ENCODE results near the gene WNK2.
"Not testable (repeated sequence)": the region's sequence is repeated elsewhere in the genome, so short reads cannot be mapped to it uniquely, and the experiment has no call there.

Gene WNK2

DNA sequence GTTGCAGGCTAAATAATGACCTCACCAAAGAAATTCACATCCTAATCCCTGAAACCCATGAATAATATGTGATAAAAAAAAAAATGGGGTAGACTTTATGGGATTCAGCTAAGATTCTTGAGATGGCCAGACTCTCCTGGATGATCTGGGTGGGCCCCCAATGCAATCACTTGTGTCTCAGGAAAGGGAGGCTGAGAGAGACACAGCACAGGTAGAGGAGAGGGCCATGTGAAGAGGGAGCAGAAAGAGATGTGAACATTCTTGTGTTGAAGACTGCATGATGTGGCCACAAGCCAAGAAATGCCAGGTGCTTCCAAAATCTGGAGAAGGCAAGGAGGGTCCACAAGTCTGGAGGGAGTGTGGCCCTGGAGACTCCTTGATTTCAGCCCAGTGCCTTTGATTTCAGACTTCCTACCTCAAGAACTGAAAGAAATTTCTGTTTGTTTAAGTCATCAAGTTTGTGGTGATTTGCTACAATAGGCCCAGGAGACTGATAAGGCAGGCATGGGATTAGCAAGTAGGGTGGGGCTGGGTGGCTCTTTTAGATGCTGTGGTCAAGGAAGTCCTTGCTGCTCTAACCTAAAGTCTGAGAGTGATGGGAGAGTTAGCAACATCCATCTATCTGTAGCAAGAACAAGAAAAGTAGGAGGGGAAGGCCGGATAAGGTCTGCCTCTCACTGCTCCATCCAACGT is 180.9 kb downstream of the WNK2 start:
- no peak overlapping the region for H3K4me3 Mint-ChIP-seq
- peaks cover 11% of the 10 kb centered on the region for H3K9me3 Mint-ChIP-seq
- no peaks in the 10 kb centered on the region for H3K4me1 Mint-ChIP-seq (ENCODE audit: low read depth)
- H3K36me3 Mint-ChIP-seq (ENCODE audit: low read depth) = no peaks in the 10 kb centered on the region
- H3K27me3 Mint-ChIP-seq = no peaks in the 10 kb centered on the region
- H3K27ac Mint-ChIP-seq = no peak overlapping the region

DNA sequence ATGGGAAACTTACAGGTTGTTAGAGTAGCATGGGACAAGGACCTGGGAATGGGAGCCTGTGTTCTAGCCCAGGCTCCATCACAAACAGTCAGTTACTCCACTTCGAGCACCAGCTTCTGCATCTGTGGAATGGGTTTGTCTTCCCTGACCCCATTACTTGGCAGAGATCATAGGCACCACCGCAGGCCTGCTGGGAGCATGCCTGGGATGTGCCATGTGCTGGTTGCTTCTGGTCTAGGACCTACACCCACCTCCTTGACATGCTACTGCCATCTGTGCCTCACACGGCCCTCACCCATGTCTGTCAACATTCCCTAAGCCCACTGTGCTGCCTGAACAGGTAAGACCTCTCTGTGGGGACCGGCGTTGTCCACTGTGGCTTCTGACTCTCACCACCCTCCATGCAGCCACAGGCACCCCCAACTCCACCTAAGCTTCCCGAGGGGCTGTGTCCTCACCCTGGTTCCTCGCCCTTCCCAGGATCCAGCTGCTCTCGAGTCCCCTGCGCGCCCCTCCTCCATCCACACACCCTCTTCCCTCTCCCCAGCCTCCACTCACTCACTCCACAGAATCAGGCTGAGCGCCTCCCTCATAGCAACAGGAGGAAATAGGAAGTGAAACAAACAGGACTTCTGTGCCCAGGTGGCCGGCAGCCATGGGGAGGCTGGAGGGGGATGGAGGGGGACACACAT is 181.6 kb downstream of the WNK2 start:
- no peak overlapping the region for H3K27ac Mint-ChIP-seq
- no peaks in the 10 kb centered on the region for H3K4me1 Mint-ChIP-seq (ENCODE audit: low read depth)
- H3K9me3 Mint-ChIP-seq = peaks cover 11% of the 10 kb centered on the region
- H3K36me3 Mint-ChIP-seq (ENCODE audit: low read depth) = no peaks in the 10 kb centered on the region
- H3K4me3 Mint-ChIP-seq = no peak overlapping the region
- H3K27me3 Mint-ChIP-seq = no peaks in the 10 kb centered on the region

DNA sequence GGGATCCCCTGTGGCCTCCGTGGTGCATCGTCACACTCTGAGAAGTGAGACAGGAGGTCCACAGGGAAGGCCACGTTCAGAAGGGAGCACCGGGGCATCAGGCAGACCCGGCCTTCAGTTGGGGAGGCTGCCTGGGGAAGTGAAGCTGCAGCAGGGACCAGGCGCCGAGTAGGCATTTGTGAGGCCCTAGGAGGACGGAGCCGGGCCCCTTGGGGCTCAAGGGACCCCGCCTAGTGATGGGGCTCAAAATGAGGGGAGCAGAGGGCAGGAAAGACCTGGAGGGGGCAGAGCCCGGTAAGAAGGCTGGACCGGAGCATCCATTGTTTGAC is 182.1 kb downstream of the WNK2 start:
- H3K9me3 Mint-ChIP-seq = peaks cover 11% of the 10 kb centered on the region
- H3K36me3 Mint-ChIP-seq (ENCODE audit: low read depth) = no peaks in the 10 kb centered on the region
- no peak overlapping the region for H3K27ac Mint-ChIP-seq
- no peak overlapping the region for H3K4me3 Mint-ChIP-seq
- H3K27me3 Mint-ChIP-seq = no peaks in the 10 kb centered on the region
- H3K4me1 Mint-ChIP-seq (ENCODE audit: low read depth) = no peaks in the 10 kb centered on the region

DNA sequence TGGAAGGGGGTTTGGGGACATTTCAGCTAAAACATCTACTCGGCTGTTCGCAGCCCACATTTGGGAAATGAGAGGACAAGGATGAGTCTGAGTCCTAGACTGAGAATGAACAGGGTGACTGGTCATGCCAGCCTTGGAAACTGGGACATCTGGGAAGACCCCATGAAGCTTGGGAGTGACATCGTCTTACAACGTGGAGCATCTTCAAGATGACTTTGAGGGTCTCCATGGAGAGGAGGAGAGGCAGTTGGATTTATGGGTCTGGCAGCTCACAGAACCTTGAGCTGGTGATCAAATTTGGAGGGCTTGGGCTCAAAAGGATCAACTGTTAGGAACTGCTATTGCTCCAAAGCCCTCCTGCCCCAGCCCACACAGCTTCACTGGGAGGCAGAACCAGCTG is 182.5 kb downstream of the WNK2 start:
- H3K4me1 Mint-ChIP-seq (ENCODE audit: low read depth); H3K27ac Mint-ChIP-seq; H3K4me3 Mint-ChIP-seq; H3K36me3 Mint-ChIP-seq (ENCODE audit: low read depth); H3K27me3 Mint-ChIP-seq: not testable (repeated sequence)
- peaks cover 11% of the 10 kb centered on the region for H3K9me3 Mint-ChIP-seq

DNA sequence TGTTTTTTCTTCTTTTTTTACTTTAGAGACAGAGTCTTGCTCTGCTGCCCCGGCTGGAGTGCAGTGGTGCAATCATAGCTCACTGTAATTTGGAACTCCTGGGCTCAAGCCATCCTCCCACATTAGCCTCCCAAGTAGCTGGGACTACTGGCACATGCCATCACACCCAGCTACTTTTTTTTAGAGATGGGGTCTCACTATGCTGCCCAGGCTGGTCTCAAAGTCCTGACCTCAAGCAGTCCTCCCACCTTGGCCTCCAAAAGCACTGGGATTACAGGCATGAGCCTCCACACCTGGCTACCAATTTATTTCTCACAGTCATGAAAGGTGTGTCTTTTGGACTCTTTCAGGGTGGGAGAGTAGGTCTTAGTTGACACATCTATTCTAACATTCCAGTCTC is 184.5 kb downstream of the WNK2 start:
- no peaks in the 10 kb centered on the region for H3K4me1 Mint-ChIP-seq (ENCODE audit: low read depth)
- H3K9me3 Mint-ChIP-seq = peaks cover 3% of the 10 kb centered on the region
- H3K27me3 Mint-ChIP-seq = no peaks in the 10 kb centered on the region
- no peak overlapping the region for H3K4me3 Mint-ChIP-seq
- H3K36me3 Mint-ChIP-seq (ENCODE audit: low read depth) = no peaks in the 10 kb centered on the region
- H3K27ac Mint-ChIP-seq = no peak overlapping the region

DNA sequence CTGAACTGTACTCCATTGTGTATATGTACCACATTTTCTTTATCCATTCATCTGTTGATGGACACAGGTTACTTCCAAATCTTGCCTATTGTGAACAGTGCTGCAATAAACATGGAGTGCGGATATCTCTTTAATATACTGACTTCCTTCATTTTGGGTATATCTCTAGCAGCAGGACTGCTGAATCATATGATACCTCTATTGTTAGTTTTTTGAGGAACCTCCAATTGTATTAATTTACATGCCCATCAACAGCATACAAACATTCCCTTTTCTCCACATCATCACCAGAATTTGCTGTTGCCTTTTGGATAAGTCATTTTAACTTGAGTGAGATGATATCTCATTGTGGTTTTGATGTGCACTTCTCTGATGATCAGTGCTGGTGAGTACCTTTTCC is 185.7 kb downstream of the WNK2 start:
- H3K27ac Mint-ChIP-seq = no peak overlapping the region
- no peaks in the 10 kb centered on the region for H3K36me3 Mint-ChIP-seq (ENCODE audit: low read depth)
- H3K4me1 Mint-ChIP-seq (ENCODE audit: low read depth) = no peaks in the 10 kb centered on the region
- no peaks in the 10 kb centered on the region for H3K9me3 Mint-ChIP-seq
- H3K4me3 Mint-ChIP-seq = no peak overlapping the region
- H3K27me3 Mint-ChIP-seq = peaks cover 2% of the 10 kb centered on the region

All from stimulated activated naive CD8-positive, alpha-beta T cell treated with anti-CD3 and anti-CD28 coated beads, Interleukin-15, Interleukin-2, amounts not matched to agents 100 ng/mL and 50 ng/mL, for 24 hours (primary cell).